Keratinocyte (primary cell): ENCODE results near the gene BCAS3.

ENCODE experiments used
- CTCF ChIP-seq, 3 experiments: IDR thresholded peaks in 1 of 3; conservative IDR thresholded peaks in 1 of 3; optimal IDR thresholded peaks in 1 of 3; 2 replicates in 2 of 3; 3 replicates in 1 of 3; pipeline versions ENCODE3 to v1.5.1; 2011; ENCODE audit warnings: low read length in 3 of 3, mild to moderate bottlenecking in 3 of 3, moderate library complexity in 2 of 3, control low read depth in 1 of 3, inconsistent platforms in 1 of 3; ENCODE audit not compliant: insufficient read depth in 2 of 3; ENCODE audit errors: extremely low read depth in 1 of 3
- EZH2 ChIP-seq: IDR thresholded peaks from one replicate; pipeline ENCODE4 v1.6.1; 2012; ENCODE audit warnings: inconsistent platforms, mild to moderate bottlenecking, low read length, moderate library complexity

GRCh38 chr17:61134551-61135235, 457.0 kb downstream of the BCAS3 start:
- TF ChIP-seq CTCF (optimal IDR thresholded peaks at IDR 0.05 in 1 of 3, IDR thresholded peaks at IDR 0.05 in 1 of 3, conservative IDR thresholded peaks at IDR 0.05 in 1 of 3; ENCODE audit: extremely low read depth in 1 of 3, insufficient read depth in 2 of 3, low read length in 3 of 3) (no peak), EZH2 (no peak)
